C4-2B (cell line): Measurements from ENCODE around the gene SCYL1.
"Not testable (repeated sequence)": the region's sequence is repeated elsewhere in the genome, so short reads cannot be mapped to it uniquely, and the experiment has no call there.

Experiments used
- CTCF ChIP-seq: fragments of 450-650 bp; conservative IDR thresholded peaks from 2 replicates; pipeline ENCODE4 v1.5.1; 2017; ENCODE audit warnings: mild to moderate bottlenecking
- ZFX ChIP-seq: fragments of 450-650 bp; IDR thresholded peaks from 2 replicates; pipeline ENCODE4 v1.6.1; 2017

- not testable (repeated sequence) for TF ChIP-seq CTCF, ZFX
Measured at GRCh38 chr11:65522718-65523630, 1.9 kb upstream of the SCYL1 start.
